Inflammatory macrophage treated with lipopolysaccharide for 1 hour (primary cell): ENCODE results near the gene ZNF846.
A peak's percentile ranks its signal among the peaks of the same experiment; 100 is the strongest.
"Not testable (repeated sequence)": the region's sequence is repeated elsewhere in the genome, so short reads cannot be mapped to it uniquely, and the experiment has no call there.

Experiments
- DNase-seq, 2 donors: peaks; one replicate each; pipeline ENCODE4 v3.0.0-alpha.2; 2020 to 2022

ZNF846 gene

DNA sequence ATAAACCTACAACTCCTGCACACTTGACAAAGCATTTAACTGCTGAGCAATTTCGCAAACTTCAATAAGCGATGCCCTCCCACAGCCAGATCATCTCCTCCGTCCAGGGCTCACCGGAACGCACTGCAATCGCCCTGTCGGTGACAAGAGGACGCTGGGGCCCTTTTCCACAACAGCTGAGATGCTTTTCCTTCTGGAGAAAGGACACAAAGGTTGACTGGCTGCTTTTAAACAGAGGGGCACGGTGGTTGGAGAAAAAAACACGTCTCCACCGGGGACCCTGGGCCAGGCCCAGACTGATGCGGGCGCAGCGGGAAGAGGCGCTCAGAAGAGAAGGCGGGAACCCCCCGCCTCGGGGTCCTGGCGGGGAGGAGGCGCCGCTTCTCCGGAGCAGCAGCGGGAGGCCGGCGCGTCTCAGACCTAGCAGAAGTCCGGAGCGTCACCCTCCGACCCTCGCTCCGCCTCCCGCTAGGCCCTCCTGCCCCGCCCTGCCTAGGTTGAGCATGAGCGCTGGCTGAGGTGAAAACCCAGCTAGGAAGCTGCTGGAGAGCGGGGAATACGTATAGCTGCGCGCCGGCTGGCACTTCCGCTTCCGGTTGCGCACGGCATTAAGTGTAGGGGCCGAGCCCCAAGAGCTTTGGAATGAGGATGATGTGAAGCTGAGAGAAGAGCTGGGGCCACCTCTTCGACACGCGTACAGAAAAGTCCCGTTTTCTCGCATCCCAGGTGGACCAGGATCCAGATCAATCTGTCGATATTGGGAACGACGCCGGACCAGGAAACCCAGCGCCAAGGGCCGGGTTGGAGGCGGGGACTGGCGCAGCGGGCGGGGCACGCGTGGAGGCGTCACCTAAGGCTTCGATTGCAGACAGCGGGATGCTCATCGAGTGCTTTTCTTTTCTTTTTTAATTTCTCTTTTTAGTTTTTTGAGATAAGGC lies at the start of gene ZNF846:
Gene ZNF846 (minus strand): TSS at position 564 of the 938 bp plus-strand sequence. CDS start 3,788 bp downstream, outside the sequence.
- DNase-seq = peak; percentile 95 to 97

DNA sequence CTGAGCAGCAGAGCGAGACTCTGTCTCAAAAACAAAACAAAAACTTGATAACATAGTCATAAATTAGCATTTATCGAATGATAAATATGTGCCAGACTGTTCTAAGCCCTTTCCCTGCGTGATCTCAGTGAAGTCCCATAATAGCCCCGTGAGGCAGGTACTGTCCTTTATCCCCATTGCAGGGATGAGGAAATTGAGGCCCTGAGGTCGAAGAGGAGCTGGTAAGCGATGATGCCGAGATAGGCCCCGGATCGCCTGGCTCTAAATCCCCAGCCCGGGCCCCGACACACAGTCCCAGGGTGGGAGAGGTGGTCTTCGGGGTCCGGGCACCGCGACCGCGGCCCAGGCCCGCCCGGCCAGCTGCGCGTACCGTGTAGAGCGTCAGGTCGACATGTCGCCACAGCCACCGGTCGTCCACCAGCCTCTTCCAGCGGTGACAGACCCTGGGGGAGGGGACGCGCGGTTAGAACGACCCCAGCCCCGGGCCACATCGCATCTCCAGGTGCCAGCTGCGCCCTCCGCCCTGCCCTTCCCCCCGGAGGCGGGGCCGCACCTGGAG lies 49.7 kb upstream of the ZNF846 start:
- DNase-seq = no peak

DNA sequence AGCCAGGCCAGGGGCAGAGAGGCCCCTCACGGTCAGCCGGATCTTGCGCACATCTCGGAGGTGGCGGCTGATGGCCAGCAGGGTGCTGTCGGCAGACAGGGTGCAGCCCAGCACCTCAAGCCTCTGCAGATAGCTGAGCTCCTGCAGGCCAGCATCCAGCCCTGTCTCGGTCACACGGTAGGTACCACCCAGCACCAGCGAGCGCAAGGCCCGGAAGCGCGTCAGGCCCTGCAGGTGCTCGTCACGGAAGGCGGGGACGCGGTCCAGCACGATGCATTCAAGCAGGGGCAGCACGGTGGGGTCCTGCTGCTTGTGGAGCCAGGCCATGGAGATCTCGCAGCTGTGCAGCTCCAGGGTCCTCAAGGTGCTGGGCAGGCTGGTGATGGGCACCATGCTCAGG lies 42.6 kb upstream of the ZNF846 start:
- no peak for DNase-seq

DNA sequence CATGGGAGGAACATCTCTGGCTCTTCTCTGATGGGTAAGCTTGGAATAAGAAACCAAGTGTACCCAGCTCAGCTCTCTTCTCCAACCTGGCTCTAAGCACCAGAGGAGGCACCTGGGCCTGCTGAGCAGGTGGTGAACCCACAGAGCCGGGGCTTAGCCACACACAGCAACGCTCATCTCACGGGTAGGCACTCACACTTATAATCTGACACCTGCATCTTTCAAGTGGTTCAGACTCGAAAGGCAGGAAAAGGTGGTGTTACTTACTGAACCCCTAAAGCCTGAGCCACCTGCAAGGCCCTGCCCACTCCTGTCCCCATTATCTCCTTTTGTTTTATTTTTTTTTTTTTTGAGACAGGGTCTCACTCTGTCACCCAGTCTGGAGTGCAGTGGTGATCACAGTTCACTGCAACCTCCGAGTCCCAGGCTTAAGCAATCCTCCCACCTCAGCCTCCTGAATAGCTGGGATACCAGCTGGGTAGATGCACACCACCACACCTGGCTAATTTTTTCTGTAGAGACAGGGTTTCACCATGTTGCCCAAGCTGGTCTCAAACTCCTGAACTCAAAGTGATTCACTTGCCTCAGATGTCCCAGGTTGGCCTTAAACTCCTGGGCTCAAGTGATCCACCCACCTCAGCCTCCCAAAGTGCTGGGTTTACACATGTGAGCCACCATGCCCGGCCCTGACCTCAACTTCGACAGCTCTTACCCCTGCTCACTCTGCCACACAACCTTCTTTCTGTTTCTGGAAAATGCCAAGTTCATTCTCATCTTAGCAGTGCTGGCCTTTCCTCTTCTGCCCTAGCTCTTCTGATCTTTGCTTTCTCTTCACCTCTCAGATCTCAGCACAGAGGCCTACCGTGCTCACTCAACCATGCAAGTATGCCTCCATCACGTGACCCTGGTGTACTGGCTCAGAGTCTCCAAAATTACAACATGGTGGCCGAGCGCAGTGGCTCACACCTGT lies 40.6 kb upstream of the ZNF846 start:
- no peak for DNase-seq

DNA sequence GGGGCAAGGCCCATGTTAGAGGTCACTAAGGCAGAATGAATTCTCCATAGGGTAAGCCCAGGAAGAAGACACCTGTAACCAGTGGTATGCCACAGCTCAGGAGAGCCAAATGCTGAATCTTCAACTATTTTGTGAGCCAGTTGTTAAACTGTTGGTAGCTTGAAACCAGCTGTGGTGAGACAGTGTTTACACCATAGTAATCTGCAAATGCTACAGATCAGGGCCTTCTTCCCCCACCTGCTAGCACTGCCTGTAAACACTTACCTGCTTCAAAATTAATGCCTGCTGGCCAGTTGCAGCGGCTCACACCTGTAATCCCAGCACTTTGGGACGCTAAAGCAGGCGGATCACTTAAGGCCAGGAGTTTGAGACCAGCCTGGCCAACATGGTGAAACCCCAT lies 38.3 kb upstream of the ZNF846 start:
- no peak for DNase-seq

DNA sequence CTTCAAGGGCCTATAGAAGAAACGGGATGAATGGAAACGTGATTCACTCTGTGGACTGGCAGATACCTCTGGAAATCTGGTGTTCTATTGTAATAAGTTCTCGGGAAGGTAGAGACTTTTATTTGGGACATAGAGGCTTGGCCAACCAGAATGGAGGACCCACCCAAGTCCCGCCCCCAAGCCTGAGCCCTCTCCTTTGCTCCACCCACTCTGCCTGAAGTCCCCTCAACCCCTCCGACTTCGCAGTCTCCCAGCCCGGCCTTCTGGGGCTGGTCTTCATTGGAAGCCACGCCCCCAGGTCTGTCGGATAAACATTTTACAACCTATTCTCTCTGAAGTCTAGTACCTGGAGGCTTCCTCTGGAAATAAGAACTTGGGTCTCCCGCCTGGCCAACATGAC lies 33.4 kb upstream of the ZNF846 start:
- no peak for DNase-seq

DNA sequence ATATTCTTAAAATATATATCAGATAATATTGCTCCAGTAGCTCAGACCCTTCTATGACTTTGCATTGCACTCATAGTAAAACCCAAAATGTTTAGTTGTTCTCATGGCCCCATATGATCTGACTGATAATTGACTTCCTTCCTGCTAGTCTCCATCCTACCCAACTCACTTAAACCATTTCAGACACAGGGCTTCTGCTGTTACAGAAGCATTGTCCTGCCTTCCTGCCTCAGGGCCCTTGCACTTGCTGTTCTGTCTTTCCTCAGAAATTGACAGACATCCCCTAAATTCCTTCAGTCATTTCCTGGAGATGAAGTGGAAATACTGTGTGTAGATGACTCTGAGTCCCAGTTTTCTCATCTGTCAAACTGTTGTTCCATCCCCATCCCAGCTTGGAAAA lies 30.6 kb upstream of the ZNF846 start:
- no peak for DNase-seq

DNA sequence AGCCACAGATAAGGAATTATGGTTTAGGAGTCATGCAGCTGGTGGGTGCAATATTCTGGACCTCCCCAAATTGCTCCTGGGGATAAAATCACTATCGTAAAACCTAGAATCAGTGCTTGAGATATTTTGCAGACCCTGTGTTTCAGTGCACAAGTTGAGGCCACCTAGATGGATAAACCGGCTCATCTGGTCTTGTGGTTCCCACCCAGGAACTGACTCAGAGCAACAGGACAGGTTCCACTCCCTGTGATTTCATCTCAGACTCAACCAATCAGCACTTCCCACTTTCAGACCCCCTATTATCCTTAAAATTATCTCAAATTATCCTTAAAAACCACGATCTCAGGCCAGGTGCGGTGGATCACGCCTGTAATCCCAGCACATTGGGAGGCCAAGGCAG lies 29.3 kb upstream of the ZNF846 start:
- no peak for DNase-seq

DNA sequence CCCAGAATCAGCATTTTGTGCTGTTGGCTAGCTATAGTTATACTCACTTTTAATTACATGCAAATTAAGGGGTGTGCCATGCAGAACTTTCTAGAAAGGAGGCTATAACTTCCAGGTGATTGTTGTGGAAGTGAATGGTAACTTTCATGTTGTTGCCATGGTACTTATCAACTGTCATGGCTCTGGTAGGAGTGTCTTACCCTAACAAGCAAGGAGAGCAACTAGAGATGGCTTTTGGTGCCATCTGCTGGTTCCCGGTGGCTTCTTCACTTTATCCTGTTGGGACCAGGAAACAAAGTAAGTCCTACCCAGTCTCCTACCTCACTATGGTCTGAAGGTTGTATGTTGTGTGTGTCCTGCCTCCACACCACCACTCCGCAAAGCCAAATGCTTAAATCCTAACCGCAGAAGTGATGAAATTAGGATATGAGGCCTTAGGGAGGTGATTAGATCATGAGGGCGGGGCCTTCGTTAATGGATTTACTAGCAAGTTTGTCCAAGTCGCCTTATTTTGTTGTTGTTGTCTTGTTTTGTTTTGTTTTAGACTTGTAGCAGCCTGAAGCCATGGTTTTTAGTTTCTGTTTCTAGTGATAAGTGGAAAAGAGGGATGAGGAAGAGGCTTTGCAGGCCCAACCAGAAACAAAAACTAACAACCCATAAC lies 27.7 kb upstream of the ZNF846 start:
- DNase-seq = peak; percentile 85 to 94

DNA sequence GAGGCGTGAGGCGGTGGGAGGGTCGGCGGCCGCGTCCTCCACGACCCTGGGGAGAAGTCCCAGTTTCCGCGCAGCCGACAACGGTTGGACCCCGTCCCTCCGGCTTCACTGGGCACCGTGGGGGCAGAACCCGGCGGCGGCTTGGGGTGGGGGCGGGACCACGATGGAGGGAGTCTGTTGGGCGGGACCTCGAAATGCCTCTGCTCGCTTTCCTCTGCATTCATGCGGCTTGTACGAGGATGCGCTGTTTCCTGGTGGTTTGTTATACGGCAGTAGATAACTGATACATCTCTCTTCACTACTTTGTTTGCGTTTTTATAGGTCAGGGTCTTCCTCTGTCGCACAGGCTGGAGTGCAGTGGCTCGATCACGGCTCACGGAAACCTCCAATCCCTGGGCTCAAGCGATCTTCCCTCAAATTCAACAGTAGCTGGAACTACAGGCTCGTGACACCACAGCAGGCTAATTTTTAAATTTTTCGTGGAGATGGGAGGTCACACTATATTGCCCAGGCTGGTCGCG lies 24.6 kb upstream of the ZNF846 start:
- DNase-seq = peak; percentile 32 to 42

DNA sequence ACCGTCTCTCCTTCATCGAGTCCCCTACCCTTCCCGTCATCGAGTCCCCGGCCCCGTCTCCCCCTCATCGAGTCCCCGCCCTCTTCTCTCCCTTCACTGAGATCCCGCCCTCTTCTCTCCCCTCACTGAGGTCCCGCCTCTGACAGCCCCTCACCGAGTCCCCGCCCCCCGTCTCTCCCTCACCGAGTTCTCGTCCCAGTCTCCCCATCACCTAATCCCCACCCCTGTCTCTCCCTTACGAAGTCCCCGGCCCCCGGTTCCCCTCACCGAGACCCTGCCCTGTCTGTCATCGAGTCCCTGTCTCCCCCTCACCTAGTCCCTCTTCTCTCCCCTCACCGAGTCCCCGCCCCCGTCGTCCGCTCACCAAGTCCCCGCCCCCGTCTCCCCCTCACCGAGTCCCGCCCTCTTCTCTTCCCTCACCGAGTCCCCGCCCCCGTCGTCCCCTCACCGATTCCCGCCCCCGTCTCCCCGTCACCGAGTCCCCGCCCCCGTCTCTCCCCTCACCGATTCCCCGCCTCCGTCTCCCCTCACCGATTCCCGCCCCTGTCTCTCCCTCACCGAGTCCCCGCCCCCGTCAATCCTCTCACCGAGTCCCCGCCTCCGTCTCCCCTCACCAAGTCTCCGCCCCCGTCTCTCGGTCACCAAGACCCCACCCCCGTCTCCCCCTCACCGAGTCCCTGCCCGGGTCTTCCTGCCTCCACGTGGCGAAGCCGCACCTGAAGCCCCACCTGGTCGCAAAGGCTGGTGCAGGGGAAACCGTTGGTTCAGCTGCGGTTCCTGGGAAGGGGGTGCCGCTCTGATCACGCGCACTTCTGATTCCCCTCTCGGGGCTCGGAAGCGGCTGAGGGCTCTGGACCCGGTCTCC lies 23.9 kb upstream of the ZNF846 start:
- peak; percentile 89 to 92 for DNase-seq

DNA sequence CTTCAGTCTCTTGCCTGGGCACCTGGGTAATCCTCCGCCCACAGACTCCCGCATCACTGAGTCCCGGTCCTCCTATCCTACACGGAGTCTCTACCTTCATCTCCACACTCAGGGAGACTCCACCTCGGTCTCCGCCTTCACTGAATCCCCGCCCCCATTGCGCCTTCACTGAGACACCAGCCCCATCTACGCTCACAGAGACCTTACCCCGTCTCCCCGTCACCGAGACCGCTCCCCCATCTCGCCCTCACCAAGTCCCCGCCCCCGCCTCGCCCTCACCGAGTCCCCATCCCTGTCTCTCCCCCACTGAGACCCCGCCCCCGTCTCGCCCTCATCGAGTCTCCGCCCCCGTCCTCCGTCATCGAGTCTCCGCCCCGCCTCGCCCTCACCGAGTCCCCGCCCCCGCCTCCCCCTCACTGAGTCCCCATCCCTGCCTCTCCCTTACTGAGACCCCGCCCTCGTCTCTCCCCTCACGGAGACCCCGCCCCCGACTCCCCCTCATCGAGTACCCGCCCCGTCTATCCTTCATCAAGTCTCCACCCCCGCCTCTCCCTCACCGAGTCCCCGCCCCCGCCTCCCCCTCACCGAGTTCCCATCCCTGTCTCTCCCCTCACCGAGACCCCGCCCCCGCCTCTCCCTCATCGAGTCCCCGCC lies 23.1 kb upstream of the ZNF846 start:
- DNase-seq = peak; percentile 82 to 94

DNA sequence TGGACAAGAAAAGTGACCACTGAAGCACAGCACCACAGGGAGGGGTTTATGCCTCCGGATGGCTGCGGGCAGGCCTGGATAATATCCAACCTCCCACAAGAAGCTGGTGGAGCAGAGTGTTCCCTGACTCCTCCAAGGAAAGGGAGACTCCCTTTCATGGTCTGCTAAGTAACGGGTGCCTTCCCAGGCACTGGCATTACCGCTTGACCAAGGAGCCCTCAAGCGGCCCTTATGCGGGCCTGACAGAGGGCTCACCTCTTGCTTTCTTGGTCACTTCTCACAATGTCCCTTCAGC lies 22.5 kb upstream of the ZNF846 start:
- DNase-seq = not testable (repeated sequence)

DNA sequence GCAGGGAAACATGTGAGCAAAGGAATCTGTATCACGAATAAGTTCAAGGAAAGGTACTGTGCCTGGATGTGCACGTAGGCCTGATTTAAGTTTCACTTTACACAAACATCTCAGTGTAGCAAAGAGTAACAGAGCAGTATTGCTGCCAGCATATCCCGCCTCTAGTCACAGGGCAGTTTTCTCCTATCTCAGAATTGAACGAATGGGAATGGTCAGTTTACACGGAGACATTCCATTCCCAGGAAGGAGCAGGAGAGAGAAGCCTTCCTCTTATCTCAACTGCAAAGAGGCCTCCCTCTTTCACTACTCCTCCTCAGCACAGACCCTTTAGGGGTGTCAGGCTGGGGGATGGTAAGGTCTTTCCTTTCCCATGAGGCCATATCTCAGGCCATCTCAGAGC lies 21.0 kb upstream of the ZNF846 start:
- DNase-seq = not testable (repeated sequence)

DNA sequence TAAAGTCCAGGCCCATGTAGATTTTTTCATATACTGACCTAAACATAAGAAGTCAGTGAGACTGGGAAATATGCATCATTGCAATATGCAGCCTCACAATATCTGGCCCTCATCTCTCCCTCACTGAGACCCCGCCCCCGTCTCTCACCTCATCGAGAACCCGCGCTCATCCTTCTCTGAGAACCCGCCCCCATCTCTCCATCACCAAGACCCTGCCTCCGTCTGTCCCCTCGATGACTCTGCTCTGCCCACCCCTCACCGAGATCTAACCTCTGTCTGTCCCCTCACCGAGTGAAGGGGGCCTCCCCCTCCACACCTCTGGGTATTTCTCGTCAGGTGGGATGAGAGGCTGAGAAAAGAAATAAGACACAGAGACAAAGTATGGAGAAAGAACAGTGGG lies 20.5 kb upstream of the ZNF846 start:
- no peak for DNase-seq

DNA sequence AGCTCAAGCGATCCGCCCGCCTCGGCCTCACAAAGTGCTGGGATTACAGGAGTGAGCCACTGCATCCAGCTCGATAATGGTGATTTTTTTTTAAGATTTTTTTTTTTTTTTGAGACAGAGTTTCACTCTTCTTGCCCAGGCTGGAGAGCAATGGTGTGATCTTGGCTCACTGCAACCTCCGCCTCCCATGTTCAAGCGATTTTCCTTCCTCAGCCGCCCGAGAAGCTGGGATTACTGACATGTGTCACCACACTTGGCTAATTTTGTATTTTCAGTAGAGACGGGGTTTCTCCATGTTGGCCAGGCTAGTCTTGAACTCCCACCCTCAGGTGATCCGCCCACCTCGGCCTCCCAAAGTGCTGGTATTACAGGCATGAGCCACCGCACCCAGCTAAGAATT lies 20.1 kb upstream of the ZNF846 start:
- not testable (repeated sequence) for DNase-seq

DNA sequence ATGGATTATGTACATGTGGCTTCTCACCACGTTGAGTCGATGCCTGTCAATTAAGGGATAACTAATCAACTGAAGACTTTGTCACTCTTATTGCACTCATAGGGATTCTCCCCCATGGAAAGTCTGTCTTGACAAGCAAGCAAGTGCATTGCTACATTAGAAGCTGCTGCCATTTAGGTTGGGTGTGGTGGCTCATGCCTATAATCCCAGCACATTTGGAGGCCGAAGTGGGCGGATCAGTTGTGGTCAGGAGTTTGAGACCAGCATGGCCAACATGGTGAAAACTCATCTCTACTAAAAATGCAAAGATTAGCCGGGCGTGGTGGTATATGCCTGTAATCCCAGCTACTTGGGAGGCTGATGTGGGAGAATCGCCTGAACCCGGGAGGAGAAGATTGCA lies 18.3 kb upstream of the ZNF846 start:
- DNase-seq = no peak

DNA sequence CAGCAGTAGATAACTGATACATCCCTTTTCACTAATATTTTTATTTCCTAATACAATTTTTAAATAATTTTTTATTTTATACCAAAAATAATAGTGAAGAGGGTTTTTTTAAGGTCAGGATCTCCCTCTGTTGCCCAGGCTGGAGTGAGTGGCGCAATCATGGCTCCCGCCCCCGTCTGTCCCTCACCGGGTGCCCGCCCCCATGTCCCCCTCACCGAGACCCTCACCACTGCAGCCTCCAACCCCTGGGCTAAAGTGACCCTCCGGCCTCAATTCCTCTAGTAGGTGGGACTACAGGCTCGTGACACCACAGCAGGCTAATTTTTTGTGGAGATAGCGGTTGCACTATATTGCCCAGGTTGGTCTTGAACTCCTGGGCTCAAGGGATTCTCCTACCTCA lies 17.8 kb upstream of the ZNF846 start:
- no peak for DNase-seq

DNA sequence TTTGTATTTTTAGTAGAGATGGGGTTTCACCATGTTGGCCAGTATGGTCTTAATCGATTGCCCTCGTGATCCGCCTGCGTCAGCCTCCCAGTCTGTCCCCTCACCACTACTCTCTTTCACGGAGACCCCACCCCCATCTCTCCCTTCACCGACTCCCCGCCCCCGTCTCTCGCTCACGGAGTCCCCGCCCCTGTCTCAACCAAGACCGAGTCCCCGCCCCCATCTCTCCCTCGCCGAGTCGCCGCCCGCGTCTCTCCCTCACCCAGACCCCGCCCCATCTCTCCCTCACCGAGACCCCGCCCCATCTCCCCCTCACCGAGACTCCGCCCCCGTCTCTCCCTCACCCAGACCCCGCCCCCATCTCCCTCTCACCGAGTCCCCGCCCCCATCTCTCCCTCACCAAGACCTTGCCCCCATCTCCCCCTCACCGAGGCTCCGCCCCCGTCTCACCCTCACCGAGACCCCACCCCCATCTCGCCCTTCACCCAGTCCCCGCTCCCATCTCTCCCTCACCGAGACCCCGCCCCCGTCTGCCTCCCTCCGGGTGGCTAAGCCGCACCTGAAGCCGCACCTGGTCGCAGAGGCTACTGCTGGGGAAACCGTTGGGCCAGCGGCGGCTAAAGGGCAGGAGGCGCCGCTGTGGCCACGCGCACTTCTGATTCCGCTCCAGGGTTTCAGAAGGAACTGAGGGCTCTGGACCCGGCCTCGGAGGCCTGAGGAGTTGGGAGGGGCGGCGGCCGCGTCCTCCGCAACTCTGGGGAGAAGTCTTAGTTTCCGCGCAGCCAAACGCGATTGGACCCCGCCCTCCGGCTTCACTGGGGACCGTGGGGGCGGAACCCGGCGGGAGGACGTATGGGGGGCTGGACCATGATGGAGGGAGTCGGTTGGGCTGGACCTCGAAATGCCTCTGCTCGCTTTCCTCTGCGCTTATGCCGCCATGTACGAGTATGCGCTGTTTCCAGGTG lies 17.1 kb upstream of the ZNF846 start:
- peak; percentile 91 to 96 for DNase-seq

DNA sequence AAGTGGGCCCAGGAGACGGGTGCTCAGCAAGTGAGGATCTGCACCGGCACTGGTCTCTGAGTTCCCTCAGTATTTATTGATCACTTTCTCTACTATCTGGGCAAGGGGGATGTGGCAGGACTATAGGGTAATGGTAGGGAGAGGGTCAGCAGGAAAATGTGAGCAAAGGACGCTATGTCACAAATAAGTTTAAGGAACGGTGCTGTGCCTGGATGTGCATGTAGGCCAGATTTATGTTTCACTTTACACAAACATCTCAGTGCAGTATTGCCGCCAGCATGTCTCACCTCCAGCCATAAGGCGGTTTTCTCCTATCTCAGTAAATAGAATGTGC lies 15.6 kb upstream of the ZNF846 start:
- DNase-seq = not testable (repeated sequence)
